Right hindlimb (tissue), 1 donor: ENCODE measurements around the gene LSM12.
"Not testable (repeated sequence)": the region's sequence is repeated elsewhere in the genome, so short reads cannot be mapped to it uniquely, and the experiment has no call there.

Source experiments
- DNase-seq: peaks from one replicate; pipeline ENCODE4 v3.0.0-alpha.2; 2018

LSM12 gene

DNA sequence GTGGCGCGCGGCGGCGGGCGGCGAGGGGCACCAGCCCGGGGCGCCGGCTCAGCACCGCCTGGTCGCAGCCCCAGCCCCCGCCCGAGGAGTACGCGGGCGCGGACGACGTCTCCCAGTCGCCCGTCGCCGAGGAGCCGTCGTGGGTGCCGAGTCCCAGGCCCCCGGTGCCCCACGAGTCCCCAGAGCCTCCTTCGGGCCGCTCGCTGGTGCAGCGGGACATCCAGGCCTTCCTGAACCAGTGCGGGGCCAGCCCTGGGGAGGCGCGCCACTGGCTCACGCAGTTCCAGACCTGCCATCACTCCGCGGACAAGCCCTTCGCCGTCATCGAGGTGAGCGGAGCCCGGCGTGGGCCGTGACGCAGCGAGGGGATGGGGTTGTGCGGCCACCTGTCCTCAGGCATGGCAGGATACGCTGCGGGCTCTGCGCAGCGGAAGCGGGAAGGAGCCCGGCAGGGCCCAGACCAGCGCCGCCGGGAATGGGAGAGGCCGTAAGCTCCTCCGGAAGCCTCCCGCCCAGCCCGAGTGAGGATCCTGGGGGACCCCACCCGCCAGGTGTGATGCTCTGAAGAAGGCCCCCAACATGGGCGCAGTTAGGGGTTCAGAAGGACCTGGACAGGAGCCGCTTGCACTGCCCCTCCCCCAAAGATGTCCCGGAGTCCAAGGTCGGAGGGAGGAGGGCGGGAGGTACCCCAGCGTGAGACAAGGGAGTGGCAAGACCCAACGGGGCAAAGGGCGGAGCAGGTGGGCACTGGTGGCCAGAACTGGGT lies 61.5 kb downstream of the LSM12 start:
- DNase-seq: no peak

DNA sequence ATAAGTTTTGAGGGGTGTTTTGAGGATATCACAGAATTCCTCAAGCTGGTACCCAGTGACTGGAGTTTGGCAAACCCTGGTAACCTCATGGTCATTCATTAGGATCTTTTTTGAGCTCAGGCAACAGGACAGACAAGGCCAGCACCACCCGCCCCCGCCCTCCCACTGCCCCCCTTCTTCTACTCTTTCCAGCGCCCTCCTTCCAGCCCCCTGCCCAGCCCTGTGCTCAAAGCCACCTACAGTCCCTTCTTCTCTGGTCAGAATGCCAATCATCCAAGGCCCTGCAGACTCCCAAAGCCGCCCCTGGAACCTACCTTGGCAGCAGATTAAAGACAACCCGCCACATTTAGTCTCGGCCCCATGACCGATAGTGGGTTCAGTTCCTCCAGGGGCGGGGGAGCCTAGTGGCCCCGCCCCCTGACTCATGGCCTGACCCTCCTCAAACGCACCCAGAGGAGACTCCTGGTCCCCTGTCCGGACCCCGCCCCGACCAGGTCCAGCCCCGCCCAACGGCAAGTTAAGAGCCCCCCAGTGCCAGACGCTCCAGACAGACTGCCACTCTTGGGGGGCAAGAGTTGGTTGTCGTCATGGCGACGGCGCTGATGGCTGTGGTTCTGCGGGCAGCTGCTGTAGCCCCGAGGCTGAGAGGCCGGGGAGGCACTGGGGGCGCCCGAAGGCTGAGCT lies 62.3 kb downstream of the LSM12 start, which contains the start of gene NAGS:
TSS of gene NAGS (plus strand) at position 546 of the 684 bp plus-strand sequence. CDS start at position 588, 42 bp downstream.
- no peak for DNase-seq

DNA sequence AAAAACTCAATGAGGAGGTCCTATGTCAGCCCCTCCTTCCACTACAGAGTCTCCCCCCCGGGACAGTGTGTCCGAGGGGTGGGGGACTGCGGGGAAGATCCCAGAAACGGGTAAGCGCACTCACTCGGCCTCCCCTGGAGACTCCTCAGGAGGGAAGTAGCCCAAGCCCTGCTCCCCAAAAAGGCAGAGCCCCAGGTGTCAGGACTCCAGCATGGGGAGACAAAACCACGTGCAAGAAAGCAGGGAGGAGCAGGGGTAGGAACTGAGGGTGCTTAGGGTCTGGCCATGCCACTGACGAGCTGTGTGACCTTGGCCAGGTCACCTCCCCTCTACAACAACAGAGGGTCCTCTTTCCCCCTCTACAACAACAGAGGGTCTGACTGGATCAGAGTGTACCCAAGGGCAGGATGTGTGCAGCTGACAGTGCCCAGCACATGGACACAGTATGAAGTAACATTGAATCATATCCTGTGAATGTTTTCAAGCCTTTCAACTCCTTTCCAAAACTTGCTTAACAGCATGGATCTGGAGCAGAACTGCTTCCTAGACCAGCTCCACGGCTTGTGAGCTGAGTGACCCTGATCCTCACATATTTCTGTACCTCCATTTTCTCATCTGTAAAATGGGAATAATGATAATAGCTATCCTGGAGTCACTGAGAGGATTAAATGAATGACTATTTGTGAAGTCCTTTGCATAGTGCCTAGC lies 64.2 kb downstream of the LSM12 start:
- DNase-seq: no peak

DNA sequence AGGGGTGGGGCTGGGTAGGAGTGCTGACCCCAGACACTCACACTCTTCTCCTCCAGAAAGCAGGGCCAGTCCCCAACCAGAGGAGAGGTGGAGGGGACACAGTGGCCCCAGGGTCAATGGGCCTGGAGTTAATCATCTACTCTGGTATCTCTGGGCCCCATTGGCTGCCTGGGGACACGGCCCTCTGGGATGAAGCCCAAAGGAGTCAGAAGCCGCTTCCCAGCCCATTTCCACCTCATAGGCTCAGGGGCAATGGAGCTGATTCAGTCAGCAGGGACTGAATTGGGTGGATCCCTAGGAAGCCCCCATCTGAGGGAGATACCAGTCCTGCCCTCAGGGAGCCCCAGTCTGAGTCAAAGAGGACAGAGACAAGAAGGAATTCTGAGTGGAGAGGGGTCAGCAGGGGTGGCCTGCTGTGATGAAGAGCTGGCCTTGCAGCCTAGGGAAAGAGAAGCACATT lies 65.0 kb downstream of the LSM12 start:
- no peak for DNase-seq

DNA sequence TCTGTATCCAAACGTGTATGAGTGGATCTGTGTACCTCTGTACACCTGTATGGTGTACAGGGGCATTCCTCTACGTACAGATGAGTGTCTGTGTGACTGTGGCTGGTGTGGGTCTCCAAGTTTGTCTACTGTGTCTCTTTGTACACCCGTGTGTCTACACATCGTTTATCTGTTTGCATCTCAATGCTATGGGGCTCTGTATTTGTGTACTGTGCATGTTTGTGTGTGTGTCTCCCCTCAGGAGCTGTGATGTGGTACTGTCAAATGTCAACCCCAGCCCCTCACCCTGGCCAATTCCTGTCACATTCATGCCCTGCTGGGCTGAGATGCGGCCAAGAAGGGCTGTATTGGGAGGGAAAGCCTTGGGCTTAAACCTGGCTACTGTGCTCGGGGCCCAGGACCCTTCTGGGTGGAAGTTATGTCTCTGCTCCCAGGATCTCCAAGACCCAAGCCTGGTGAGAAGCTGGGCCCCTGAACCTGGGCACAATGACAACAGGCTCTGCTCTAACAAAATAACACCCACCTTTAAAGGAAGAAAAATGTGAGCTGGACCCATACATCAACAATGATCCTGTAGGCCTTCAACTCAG lies 65.5 kb downstream of the LSM12 start:
- no peak for DNase-seq

DNA sequence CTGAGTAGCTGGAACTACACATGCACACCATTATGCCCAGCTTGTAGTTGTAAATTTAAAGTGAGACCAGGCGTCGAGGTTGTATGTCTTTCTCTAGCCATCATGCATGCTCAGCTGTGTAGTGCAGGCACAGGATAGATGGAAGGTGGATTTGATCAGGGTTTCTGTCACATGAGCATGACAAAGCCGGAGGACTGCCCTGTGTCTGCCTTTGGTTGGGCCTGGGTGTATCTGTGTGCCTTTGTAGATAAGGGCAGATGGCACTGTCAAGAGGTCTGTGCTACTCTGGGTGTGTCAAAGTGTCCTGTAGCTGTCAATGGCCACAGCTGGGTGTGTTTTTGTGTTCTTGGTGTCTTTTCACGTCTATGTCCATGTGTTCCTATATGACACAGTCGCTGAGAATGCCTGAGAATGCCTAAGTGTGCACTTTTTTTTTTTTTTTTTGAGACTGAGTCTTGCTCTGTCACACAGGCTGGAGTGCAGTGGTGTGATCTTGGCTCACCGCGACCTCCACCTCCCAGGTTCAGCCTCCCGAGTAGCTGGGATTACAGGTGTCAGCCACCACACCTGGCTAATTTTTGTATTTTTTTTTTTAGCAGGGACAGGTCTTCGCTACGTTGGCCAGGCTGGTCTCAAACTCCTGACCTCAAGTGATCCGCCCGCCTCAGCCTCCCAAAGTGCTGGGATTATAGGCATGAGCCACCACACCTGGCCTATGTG lies 66.2 kb downstream of the LSM12 start:
- no peak for DNase-seq

DNA sequence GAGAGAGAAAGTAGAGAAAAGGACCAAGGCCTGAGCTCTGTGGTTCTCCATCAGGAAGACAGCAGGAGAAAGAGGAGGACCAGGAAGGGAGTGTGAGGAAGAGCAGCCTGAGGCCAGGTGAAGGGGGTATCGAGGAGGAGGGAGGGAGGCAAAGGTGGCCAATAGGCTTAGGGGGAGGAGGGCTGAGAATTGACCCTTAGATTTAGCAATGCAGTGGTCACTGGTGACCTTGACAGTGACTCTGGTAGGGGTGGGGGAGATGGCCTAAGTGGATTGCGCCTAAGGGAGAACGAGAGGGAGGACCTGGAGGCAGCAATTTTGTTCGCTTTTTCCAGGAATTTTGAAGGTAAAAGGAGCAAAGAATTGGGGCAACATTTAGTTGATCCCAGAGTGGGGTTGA lies 67.4 kb downstream of the LSM12 start:
- no peak for DNase-seq

DNA sequence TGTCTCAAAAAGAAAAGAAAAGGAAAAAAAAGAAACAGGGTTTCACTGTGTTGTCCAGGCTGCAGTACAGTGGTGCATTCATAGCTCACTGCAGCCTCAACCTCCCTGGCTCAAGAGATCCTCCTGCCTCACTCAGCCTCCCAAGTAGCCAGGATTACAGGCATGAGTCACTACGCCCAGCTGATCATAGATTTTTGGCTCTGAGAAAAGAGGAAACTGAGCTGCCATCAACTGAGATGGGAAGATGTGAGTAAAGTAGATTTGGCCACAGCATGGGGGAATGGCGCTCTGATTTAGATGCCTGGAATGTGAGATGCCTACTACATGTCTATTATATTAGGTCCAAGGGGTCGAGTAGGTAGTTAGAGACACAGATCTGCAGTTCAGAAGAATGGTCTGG lies 67.9 kb downstream of the LSM12 start:
- no peak for DNase-seq

DNA sequence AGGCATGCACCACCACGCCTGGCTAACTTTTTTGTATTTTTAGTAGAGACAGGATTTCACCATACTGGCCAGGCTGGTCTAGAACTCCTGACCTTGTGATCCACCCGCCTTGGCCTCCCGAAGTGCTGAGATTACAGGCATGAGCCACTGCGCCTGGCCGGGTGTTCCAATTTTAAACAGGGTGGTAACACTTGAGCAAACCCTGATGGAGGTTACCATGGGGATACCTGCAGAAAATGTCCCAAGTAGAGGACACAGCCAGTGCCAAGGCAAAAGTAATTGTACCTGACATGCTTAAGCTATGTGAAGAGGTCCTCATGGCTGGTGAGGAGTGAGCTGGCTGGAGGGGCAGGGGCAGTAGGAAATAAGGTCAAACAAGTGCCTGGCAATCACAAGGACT lies 69.3 kb downstream of the LSM12 start:
- not testable (repeated sequence) for DNase-seq

DNA sequence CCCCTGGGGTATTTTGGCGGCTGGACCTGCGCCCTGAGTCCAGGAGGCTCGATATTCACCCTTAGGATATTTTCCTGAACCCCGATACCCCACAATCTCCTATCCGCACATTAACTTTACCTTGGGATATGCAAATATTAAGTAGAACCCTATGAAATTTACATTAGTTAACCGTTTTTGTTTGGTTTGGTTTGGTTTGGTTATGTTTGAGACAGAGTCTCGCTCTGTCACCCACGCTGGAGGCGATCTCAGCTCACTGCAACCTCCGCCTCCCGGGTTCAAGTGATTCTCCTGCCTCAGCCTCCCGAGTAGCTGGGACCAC lies 71.4 kb downstream of the LSM12 start:
- no peak for DNase-seq

DNA sequence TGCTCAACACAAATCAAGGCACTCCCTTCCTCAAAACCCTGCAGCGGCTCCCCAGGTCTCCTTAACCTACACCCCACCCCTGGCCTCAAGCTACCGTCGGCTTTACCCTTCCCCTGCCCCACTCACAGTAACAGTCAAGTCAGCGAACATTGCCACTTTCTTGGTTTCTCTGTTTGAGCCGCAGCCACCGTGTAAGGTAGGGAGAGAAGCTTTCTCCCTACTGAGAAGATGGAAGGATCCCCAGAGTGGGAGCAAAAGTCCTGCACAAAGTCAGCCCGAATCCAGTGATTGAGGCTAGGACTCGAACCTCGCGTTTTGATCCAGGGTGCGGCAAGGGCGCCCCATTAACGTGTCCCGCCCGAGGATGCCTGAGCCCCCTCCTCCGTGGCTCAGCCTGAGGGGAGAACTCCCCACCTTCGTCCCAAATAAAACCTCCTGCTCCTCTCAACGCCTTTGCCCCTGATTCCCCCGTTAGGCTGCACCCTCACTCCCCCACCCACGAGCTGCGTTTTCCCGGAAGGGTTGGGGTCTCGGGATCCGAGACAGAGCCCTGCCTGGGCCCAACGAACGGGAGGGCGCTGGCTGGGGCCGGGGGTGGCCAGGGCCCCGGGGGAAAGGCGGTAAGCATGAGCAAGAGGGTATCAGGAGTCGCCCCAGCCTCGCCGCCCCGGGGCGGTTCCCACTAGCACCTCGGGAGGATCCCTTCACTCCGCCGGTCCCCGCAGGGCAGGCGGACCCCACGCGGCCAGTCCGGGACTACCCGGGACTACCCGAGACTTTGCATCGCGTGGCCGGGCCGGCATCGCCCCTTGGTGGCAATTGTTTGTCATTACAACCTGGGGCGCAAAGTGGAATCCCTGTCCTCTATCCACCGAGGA lies 72.0 kb downstream of the LSM12 start:
- DNase-seq: peak; percentile 54

DNA sequence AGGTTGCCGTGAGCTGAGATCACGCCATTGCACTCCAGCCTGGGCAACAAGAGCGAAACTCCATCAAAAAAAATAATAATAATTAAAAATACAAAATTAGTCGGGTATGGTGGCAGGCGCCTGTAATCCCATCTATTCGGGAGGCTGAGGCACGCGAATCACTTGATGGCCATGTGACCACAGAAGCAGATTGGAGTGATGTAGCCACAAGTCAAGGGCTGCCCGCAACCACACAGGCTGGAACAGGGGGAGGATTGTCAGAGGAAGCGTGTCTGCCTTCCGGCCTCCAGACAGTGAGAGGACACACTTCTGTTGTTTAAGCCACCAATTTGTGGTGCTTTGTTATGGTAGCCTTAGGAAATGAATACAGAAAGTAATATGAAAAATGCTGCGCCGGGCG lies 73.8 kb downstream of the LSM12 start:
- no peak for DNase-seq

DNA sequence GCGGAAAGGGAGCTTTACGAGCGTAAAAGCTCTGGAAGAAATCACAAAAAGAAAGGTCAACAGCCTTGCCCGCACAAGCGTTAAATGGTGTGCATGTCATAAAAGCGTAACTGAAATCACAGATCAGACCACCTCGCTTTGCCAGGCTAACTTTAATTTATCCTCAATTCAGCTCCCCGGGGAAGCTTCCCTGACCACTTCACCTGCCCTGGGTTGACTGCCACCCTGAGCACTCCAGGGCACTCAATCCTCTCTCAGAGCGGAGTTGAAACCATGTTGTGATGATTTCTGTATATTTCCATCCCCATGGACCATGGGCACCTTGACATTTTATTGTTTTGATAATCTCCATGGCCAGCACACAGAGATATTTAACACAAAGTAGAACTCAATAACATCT lies 78.2 kb downstream of the LSM12 start:
- DNase-seq: no peak

DNA sequence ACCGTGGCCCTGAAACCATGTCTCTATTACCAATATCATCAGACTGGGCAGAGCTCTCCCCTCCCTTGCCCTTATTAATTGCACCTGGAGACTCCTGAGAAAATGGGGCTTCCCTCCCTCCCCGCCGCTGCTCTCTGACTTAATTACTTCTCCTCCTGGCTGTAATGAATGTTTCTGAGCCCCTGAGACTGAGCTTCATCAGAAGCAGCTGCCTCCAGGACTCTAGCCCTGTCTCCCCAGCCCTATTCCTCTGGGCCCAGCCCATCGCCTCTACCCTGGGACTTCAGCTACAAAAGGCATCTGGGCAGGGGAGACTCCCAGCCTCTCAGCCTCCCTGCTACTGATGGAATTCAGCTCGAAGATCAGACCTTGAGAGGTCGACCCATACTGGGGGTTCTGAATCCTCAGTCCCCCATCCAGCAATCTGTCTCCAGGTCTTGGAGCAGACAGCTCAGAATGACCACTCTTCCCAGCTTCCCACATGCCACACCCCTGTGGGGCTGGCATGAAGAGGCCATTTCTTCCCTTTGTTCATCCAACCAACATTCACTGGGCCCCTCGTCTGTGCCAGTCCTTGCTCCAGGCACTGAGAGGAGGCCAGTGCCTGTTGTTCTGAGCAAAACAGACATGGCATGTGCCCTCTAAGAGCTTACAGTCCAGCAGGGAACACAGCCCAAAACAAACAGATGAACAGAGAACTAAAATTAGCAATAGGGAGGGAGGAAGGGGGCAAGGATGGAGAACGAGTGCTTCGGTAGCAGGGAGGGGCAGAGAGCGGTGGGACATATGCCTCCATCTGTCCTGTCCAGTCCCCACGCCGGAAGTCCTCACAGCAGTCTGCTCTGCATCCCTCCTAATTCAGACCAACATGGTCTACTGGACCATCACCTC lies 79.1 kb downstream of the LSM12 start:
- DNase-seq: no peak

DNA sequence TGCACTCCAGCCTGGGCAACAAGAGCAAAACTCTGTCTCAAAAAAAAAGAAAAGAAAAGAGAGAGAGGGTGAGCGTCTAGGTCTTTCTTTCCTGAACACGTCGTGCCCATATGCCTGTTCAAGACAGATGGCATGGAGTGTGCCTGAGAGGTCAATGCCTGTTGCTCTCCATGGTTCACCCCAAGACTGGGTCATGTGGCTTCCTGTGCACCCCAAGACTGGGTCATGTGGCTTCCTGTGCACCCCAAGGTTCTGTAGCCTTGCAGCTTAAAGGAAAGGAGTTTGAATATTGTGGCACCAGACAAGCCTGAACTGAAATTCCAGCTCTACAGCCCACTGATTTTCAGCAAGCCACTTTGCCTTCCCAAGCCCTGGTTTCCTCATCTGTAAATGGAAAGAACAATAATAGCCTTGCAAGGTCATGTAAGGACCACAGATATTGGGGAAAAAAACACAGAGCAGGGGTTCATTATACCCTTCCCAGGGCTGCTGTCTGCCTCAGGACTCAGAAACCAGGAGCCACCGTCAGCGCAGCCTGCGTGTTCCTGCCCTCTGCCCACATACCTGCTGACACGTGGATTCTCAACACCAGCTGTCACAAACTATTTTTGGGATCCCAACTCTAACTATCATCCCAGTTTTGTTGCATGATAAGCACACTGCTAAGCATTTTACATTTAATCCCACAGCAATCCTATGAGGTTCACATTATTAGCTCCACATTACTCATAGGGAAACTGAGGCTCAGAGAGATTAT lies 80.1 kb downstream of the LSM12 start:
- no peak for DNase-seq

DNA sequence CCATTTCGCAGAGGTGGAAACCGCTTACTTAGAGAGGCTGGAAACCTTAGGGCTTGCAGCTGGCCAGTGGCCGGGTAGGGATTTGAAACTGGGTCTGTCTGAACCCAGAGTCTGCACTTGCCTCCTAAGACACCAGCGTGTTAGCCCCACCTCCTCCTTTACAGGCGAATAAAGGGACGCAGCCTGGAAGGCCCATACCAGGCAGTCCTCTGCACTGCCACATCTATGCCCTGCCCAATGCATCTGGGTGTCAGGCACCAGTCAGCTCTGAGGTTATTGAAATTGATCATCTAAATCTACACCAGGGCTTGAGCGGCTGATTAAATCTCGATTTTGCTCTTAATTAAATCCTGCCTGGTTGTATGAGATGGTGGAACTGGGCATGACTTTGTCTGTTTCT lies 82.0 kb downstream of the LSM12 start:
- DNase-seq: no peak
